Epithelial cell of alveolus of lung (primary cell): ENCODE measurements around the gene PROZ. TPM values are rescaled to one million over a fixed set of nuclear protein-coding genes. Genes with fewer than 3 reads are reported as not detected.

Experiments
- total RNA-seq: library from RNA; depleted of rRNA; stranded (reverse); fragments of >200 nt; gene quantifications from 2 replicates; pipeline ENCODE4 v1.2.1, GENCODE V29; 2015

Gene PROZ
- total RNA-seq: not detected in 2 replicates

GRCh38 chr13:113157929-113158747 lies at the start of gene PROZ:
Gene PROZ (plus strand): TSS chr13:113158648. CDS start chr13:113158661, 13 bp downstream.

GRCh38 chr13:113122550-113123225 lies 35.8 kb upstream of the PROZ start, which contains the start of gene F10:
Gene F10 (plus strand): TSS chr13:113122799. CDS start chr13:113122856, 57 bp downstream.

GRCh38 chr13:113208421-113209335 lies 50.2 kb downstream of the PROZ start, which contains the start of gene PCID2:
Gene PCID2 (minus strand): TSS chr13:113208669. CDS start chr13:113208634, 35 bp downstream.

GRCh38 chr13:113209336-113209758 lies 50.9 kb downstream of the PROZ start, which contains the start of gene CUL4A:
Gene CUL4A (plus strand): TSS chr13:113209613. CDS start chr13:113209628, 15 bp downstream.

Other genes starting within 250 kb of the PROZ start
- gene MCF2L, start 189.4 kb upstream of the PROZ start, total RNA-seq: 0.39 and 0.80 TPM in 2 replicates
- gene F7, start 52.9 kb upstream of the PROZ start, total RNA-seq: not detected in 2 replicates
- gene F10, start 35.8 kb upstream of the PROZ start, total RNA-seq: 12.8 and 29.5 TPM in 2 replicates
- 31.9 and 56.8 TPM in 2 replicates for gene PCID2, start 50.0 kb downstream of the PROZ start, total RNA-seq
- gene CUL4A, start 51.0 kb downstream of the PROZ start, total RNA-seq: 48.7 and 91.7 TPM in 2 replicates
- gene LAMP1, start 138.6 kb downstream of the PROZ start, total RNA-seq: 153 and 213 TPM in 2 replicates
- gene GRTP1, start 205.5 kb downstream of the PROZ start, total RNA-seq: 1.2 and 5.9 TPM in 2 replicates